IMR-90 (cell line): Measurements from ENCODE around the gene GRID1. TPM values are rescaled to one million over a fixed set of nuclear protein-coding genes. Genes with fewer than 3 reads are reported as not detected.

ENCODE experiments used
- ATAC-seq: fragments of 200-7000 bp; cut with Tn5 transposase; 2 replicates; pipeline ENCODE4 v1.9.1; 2020; ENCODE audit warnings: low read depth, mild to moderate bottlenecking, moderate library complexity
- BruUV-seq: library from RNA; stranded (reverse); fragments of 400-500 nt; replicated peaks from 2 replicates; lab custom pipeline; 2021; lab: Mats Ljungman, UMichigan
- CTCF ChIA-PET: fragments of 300-600 bp; formaldehyde crosslinking; extraction: SDS; loops from one replicate; lab custom pipeline; 2021; ENCODE audit warnings: antibody characterized with exemption; lab: Yijun Ruan, JAX
- POLR2A ChIA-PET: fragments of 300-600 bp; sonication (Branson Sonifier 250); formaldehyde crosslinking; loops from one replicate; lab custom pipeline; 2022; ENCODE audit warnings: antibody characterized with exemption; ENCODE audit not compliant: unreplicated experiment; lab: Charles Lee
- DNase-seq: peaks from one replicate; pipeline ENCODE4 v3.0.0; 2013
- H2AFZ ChIP-seq: replicated peaks from 2 replicates; pipeline ENCODE3; 2013; ENCODE audit warnings: low read length, mild to moderate bottlenecking; ENCODE audit not compliant: poor library complexity
- H2AK5ac ChIP-seq: 2 replicates; pipeline ENCODE4 v1.6.1; 2013; ENCODE audit warnings: low read depth, low read length, inconsistent platforms
- H2AK9ac ChIP-seq: replicated peaks from 2 replicates; pipeline ENCODE3; 2013; ENCODE audit warnings: mild to moderate bottlenecking, low read depth, low read length, moderate library complexity; ENCODE audit not compliant: poor library complexity
- H2BK120ac ChIP-seq: 2 replicates; pipeline ENCODE4 v1.6.1; 2013; ENCODE audit warnings: low read depth, low read length, inconsistent platforms
- H2BK15ac ChIP-seq: 3 replicates; pipeline ENCODE4 v1.6.1; 2013; ENCODE audit warnings: low read depth, low read length, inconsistent platforms
- H2BK20ac ChIP-seq: 2 replicates; pipeline ENCODE4 v1.6.1; 2013; ENCODE audit warnings: low read depth, mild to moderate bottlenecking, inconsistent platforms, low read length, moderate library complexity
- H2BK5ac ChIP-seq: 2 replicates; pipeline ENCODE4 v1.6.1; 2013; ENCODE audit warnings: mild to moderate bottlenecking, low read depth, low read length, inconsistent platforms; ENCODE audit not compliant: poor library complexity, severe bottlenecking
- H3K14ac ChIP-seq: replicated peaks from 2 replicates; pipeline ENCODE4 v1.6.1; 2013; ENCODE audit warnings: low read depth, low read length, inconsistent platforms
- H3K18ac ChIP-seq: 2 replicates; pipeline ENCODE4 v1.6.1; 2013; ENCODE audit warnings: low read depth, low read length, control low read depth
- H3K23ac ChIP-seq: 2 replicates; pipeline ENCODE4 v1.6.1; 2013; ENCODE audit warnings: low read depth, low read length, inconsistent platforms
- H3K27ac ChIP-seq: 2 replicates; pipeline ENCODE4 v1.5.1; 2013; ENCODE audit warnings: mild to moderate bottlenecking, control low read depth, low read length; ENCODE audit not compliant: insufficient read depth
- H3K27me3 ChIP-seq: 2 replicates; pipeline ENCODE4 v1.6.1; 2013; ENCODE audit warnings: low read length; ENCODE audit not compliant: control insufficient read depth, insufficient read depth
- H3K36me3 ChIP-seq: 2 replicates; pipeline ENCODE4 v1.6.1; 2013; ENCODE audit warnings: low read length, mixed read lengths; ENCODE audit not compliant: control insufficient read depth, insufficient read depth
- H3K4ac ChIP-seq: 2 replicates; pipeline ENCODE4 v1.6.1; 2013; ENCODE audit warnings: low read depth, low read length, inconsistent platforms
- H3K4me1 ChIP-seq: 2 replicates; pipeline ENCODE4 v1.6.1; 2013; ENCODE audit warnings: low read length, mixed read lengths; ENCODE audit not compliant: control insufficient read depth, insufficient read depth
- H3K4me2 ChIP-seq: 2 replicates; pipeline ENCODE4 v1.6.1; 2013; ENCODE audit warnings: low read depth, mild to moderate bottlenecking, control low read depth, low read length, moderate library complexity
- H3K4me3 ChIP-seq: 2 replicates; pipeline ENCODE4 v1.5.1; 2013; ENCODE audit warnings: low read depth, mild to moderate bottlenecking, control low read depth, low read length, moderate library complexity; ENCODE audit not compliant: insufficient read depth
- H3K56ac ChIP-seq: 2 replicates; pipeline ENCODE4 v1.6.1; 2013; ENCODE audit warnings: low read length, inconsistent platforms; ENCODE audit not compliant: insufficient read depth; ENCODE audit errors: extremely low read depth
- H3K79me1 ChIP-seq, 2 experiments: 2 replicates each; pipeline ENCODE4 v1.6.1; 2013; ENCODE audit warnings: low read length in 2 of 2, inconsistent platforms in 1 of 2, low read depth in 1 of 2
- H3K9ac ChIP-seq: 2 replicates; pipeline ENCODE4 v1.6.1; 2013; ENCODE audit warnings: low read depth, low read length, control low read depth
- H3K9me1 ChIP-seq: 2 replicates; pipeline ENCODE4 v1.6.1; 2013; ENCODE audit warnings: low read length, inconsistent platforms; ENCODE audit not compliant: insufficient read depth
- H3K9me3 ChIP-seq: 2 replicates; pipeline ENCODE4 v1.6.1; 2013; ENCODE audit warnings: low read length; ENCODE audit not compliant: control insufficient read depth, insufficient read depth
- H4K20me1 ChIP-seq: 2 replicates; pipeline ENCODE4 v1.6.1; 2013; ENCODE audit warnings: low read length, inconsistent platforms; ENCODE audit not compliant: insufficient read depth
- H4K5ac ChIP-seq: 2 replicates; pipeline ENCODE4 v1.6.1; 2013; ENCODE audit warnings: mild to moderate bottlenecking, low read depth, low read length, control low read depth
- H4K8ac ChIP-seq, 2 experiments: 2 replicates each; pipeline ENCODE4 v1.6.1; 2013; ENCODE audit warnings: low read depth in 2 of 2, low read length in 2 of 2, control low read depth in 1 of 2, inconsistent platforms in 1 of 2
- H4K91ac ChIP-seq: 2 replicates; pipeline ENCODE4 v1.6.1; 2013; ENCODE audit warnings: low read depth, low read length, inconsistent platforms; ENCODE audit not compliant: insufficient read depth
- BHLHE40 ChIP-seq: fragments of 150-350 bp; IDR thresholded peaks from 2 replicates; pipeline ENCODE4 v1.6.1; 2016; ENCODE audit warnings: mild to moderate bottlenecking, low read depth, low read length
- CHD1 ChIP-seq: IDR thresholded peaks from 2 replicates; pipeline ENCODE4 v1.6.1; 2012; ENCODE audit warnings: low read depth, low read length, improper control_type of control experiment
- CTCF ChIP-seq: conservative IDR thresholded peaks from 2 replicates; pipeline ENCODE4 v1.5.1; 2012; ENCODE audit warnings: mild to moderate bottlenecking, low read depth, low read length, improper control_type of control experiment
- FOS ChIP-seq: fragments of 150-350 bp; IDR thresholded peaks from 2 replicates; pipeline ENCODE4 v1.6.1; 2016; ENCODE audit warnings: low read depth, low read length
- MAFK ChIP-seq: IDR thresholded peaks from 2 replicates; pipeline ENCODE4 v1.6.1; 2012; ENCODE audit warnings: low read depth, low read length, improper control_type of control experiment
- MXI1 ChIP-seq: IDR thresholded peaks from 2 replicates; pipeline ENCODE4 v1.6.1; 2012; ENCODE audit warnings: low read depth, mild to moderate bottlenecking, low read length, moderate library complexity, borderline replicate concordance
- NFE2L2 ChIP-seq: fragments of 150-350 bp; IDR thresholded peaks from 2 replicates; pipeline ENCODE4 v1.6.1; 2016; ENCODE audit warnings: low read depth, mild to moderate bottlenecking, low read length
- RAD21 ChIP-seq: IDR thresholded peaks from 2 replicates; pipeline ENCODE4 v1.6.1; 2012; ENCODE audit warnings: low read length, improper control_type of control experiment
- RCOR1 ChIP-seq: IDR thresholded peaks from 2 replicates; pipeline ENCODE4 v1.6.1; 2012; ENCODE audit warnings: mild to moderate bottlenecking, low read length, improper control_type of control experiment; ENCODE audit not compliant: insufficient replicate concordance
- RFX5 ChIP-seq: IDR thresholded peaks from 2 replicates; pipeline ENCODE4 v1.8.0; 2012; ENCODE audit warnings: low read depth, mild to moderate bottlenecking, low read length, moderate library complexity
- WGBS, 2 experiments: methylation state at CpG; one replicate each; pipeline versions ENCODE4 v1.1.5 to v1.1.7; 2013; ENCODE audit warnings: missing lambda C conversion rate in 2 of 2; ENCODE audit not compliant: insufficient read length in 1 of 2; ENCODE audit errors: extremely low coverage in 2 of 2; 5-methylcytosine and 5-hydroxymethylcytosine counted together
- dilution Hi-C: fragments of 300-500 bp; cut with HindIII; formaldehyde crosslinking; loops from one replicate; pipeline ENCODE4 v1.14.3; 2018; ENCODE audit warnings: low sequenced_read_pairs; ENCODE audit not compliant: unreplicated experiment
- in situ Hi-C: fragments of 300-500 bp; cut with MboI; formaldehyde crosslinking; loops from 3 replicates; pipeline ENCODE4 v1.14.3; 2019; ENCODE audit warnings: low sequenced_read_pairs, inconsistent platforms, mixed read lengths
- intact Hi-C: fragments of 100-400 bp; cut with micrococcal nuclease; formaldehyde crosslinking; loops from 2 replicates; pipeline ENCODE4 v1.10.0; 2022
- polyA plus RNA-seq, 3 experiments: library from polyadenylated mRNA; depleted of rRNA; stranded (reverse); fragments of >200 nt; gene quantifications; 2 replicates each; pipeline ENCODE4 v1.2.3, GENCODE V29; 2012; ENCODE audit warnings: low replicate concordance in 1 of 3
- total RNA-seq: library from RNA; depleted of rRNA; stranded (reverse); fragments of >200 nt; gene quantifications from 2 replicates; pipeline ENCODE4 v1.2.3, GENCODE V29; 2012
- TF ChIP-seq, protein P1 (sequence below): fragments of 150-350 bp; IDR thresholded peaks from 2 replicates; pipeline ENCODE4 v1.6.1; 2017; ENCODE audit warnings: mild to moderate bottlenecking, antibody characterized with exemption, low read length, low read depth

The GRID1 gene
- total and polyA plus RNA-seq, 2 of the 4 experiments (the other 2 are of a cell fraction) = not detected

- Histone ChIP-seq H3K4me2 (no peak overlapping the region), H4K91ac (no peak overlapping the region), H3K9ac (no peak overlapping the region), H3K14ac (no peak overlapping the region), H3K27me3 (no peaks in the 10 kb centered on the region), H3K27ac (no peak overlapping the region), H3K4ac (no peak overlapping the region), H2AK5ac (no peak overlapping the region), H2BK15ac (no peak overlapping the region), H4K8ac (no peak overlapping the region), H3K36me3 (no peaks in the 10 kb centered on the region), H4K20me1 (no peaks in the 10 kb centered on the region), H3K9me3 (peaks cover 16% of the 10 kb centered on the region; the same call in 1 of the 2 replicates), H4K5ac (no peak overlapping the region), H3K4me3 (no peak overlapping the region), H3K56ac (no peak overlapping the region), H3K79me1 (no peaks in the 10 kb centered on the region), H3K18ac (no peak overlapping the region), H3K4me1 (no peaks in the 10 kb centered on the region), H3K9me1 (no peaks in the 10 kb centered on the region), H2BK5ac (no peak overlapping the region), H2AFZ (no peak overlapping the region), H2AK9ac (no peak overlapping the region), H2BK120ac (no peak overlapping the region), H3K23ac (no peak overlapping the region), H2BK20ac (no peak overlapping the region)
- ChIA-PET CTCF (no interaction called here), POLR2A (no interaction called here)
- ATAC-seq (no peak), DNase-seq (no peak)
- dilution Hi-C loops = no loop called here
- no TSS peak for BruUV-seq
- in situ Hi-C loops = no loop called here
- intact Hi-C loops = no loop called here
- WGBS, 2 experiments = no CpG with 5 or more reads among the region's 3 CpGs
- TF ChIP-seq RAD21 (no peak), CTCF (no peak), RFX5 (no peak), FOS (no peak), CHD1 (no peak), MXI1 (no peak), NFE2L2 (no peak), BHLHE40 (no peak), RCOR1 (no peak), MAFK (no peak)
- TF ChIP-seq, protein P1, sequence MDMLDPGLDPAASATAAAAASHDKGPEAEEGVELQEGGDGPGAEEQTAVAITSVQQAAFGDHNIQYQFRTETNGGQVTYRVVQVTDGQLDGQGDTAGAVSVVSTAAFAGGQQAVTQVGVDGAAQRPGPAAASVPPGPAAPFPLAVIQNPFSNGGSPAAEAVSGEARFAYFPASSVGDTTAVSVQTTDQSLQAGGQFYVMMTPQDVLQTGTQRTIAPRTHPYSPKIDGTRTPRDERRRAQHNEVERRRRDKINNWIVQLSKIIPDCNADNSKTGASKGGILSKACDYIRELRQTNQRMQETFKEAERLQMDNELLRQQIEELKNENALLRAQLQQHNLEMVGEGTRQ = no peak
Observed at GRCh38 chr10:86041116-86041515, 325.5 kb downstream of the GRID1 start.
